Urinary bladder (tissue), 4 donors: ENCODE results near the gene JARID2. TPM values are rescaled to one million over a fixed set of nuclear protein-coding genes. Genes with fewer than 3 reads are reported as not detected.

ENCODE experiments used
- DNase-seq: peaks from one replicate; pipeline ENCODE4 v3.0.0-alpha.2; 2015; ENCODE audit errors: extremely low spot score
- H3K27ac ChIP-seq: one replicate; pipeline ENCODE4 v1.5.1; 2013; ENCODE audit warnings: low read depth, mild to moderate bottlenecking, moderate library complexity
- H3K36me3 ChIP-seq: one replicate; pipeline ENCODE4 v1.6.1; 2013; ENCODE audit warnings: mild to moderate bottlenecking, moderate library complexity; ENCODE audit not compliant: insufficient read depth
- H3K4me1 ChIP-seq: one replicate; pipeline ENCODE4 v1.6.1; 2013; ENCODE audit warnings: mild to moderate bottlenecking, moderate library complexity; ENCODE audit not compliant: insufficient read depth
- H3K4me3 ChIP-seq: one replicate; pipeline ENCODE4 v1.5.1; 2013; ENCODE audit warnings: low read depth, low read length
- WGBS: extraction: QIAGEN DNeasy Blood & Tissue Kit; methylation state at CpG from one replicate; pipeline ENCODE4 v1.1.7; 2013; 5-methylcytosine and 5-hydroxymethylcytosine counted together
- polyA plus RNA-seq: library from polyadenylated mRNA; stranded (reverse); fragments of 200-250 nt; gene quantifications from one replicate; pipeline ENCODE4 v1.2.3, GENCODE V29; 2013
- total RNA-seq: library from RNA; depleted of rRNA; stranded (reverse); fragments of >200 nt; gene quantifications from one replicate; pipeline ENCODE4 v1.2.3, GENCODE V29; 2014
- donor health status: healthy with polysubstance abuse.
- donor health status: healthy.

Gene JARID2
- total and polyA plus RNA-seq, 2 donors = 5.5 to 11.9 TPM

GRCh38 chr6:15420959-15421438, 175.1 kb downstream of the JARID2 start:
- Histone ChIP-seq H3K27ac (no peak overlapping the region), H3K36me3 (no peaks in the 10 kb centered on the region), H3K4me1 (no peaks in the 10 kb centered on the region), H3K4me3 (no peak overlapping the region)
- 84% methylated on average over 10 of the region's 10 CpGs for WGBS
- DNase-seq = no peak

GRCh38 chr6:15421945-15422733, 176.3 kb downstream of the JARID2 start:
- no peaks in the 10 kb centered on the region for H3K36me3 ChIP-seq
- H3K4me1 ChIP-seq = peaks cover 4% of the 10 kb centered on the region
- WGBS = 88% methylated on average over 10 of the region's 10 CpGs
- H3K27ac ChIP-seq = no peak overlapping the region
- no peak overlapping the region for H3K4me3 ChIP-seq
- no peak for DNase-seq

GRCh38 chr6:15423286-15423993, 177.6 kb downstream of the JARID2 start:
- Histone ChIP-seq H3K4me1 (peaks cover 4% of the 10 kb centered on the region), H3K36me3 (no peaks in the 10 kb centered on the region), H3K27ac (no peak overlapping the region), H3K4me3 (no peak overlapping the region)
- no peak for DNase-seq
- 89% methylated on average over 7 of the region's 7 CpGs for WGBS

- DNase-seq = no peak
- H3K4me1 ChIP-seq = peaks cover 4% of the 10 kb centered on the region
- WGBS = 86% methylated on average over 5 of the region's 5 CpGs
These were observed 180.1 kb downstream of the JARID2 start for GRCh38 chr6:15425947-15426346.

GRCh38 chr6:15426395-15426794, 180.5 kb downstream of the JARID2 start:
- DNase-seq = no peak
- peaks cover 4% of the 10 kb centered on the region for H3K4me1 ChIP-seq
- no peak overlapping the region for H3K4me3 ChIP-seq
- H3K36me3 ChIP-seq = no peaks in the 10 kb centered on the region
- WGBS = 98% methylated on average over 2 of the region's 2 CpGs
- no peak overlapping the region for H3K27ac ChIP-seq

More at GRCh38 chr6:15425947-15426346, 180.1 kb downstream of the JARID2 start:
- Histone ChIP-seq H3K36me3 (no peaks in the 10 kb centered on the region), H3K4me3 (no peak overlapping the region), H3K27ac (no peak overlapping the region)

- no peak overlapping the region for H3K27ac ChIP-seq
- WGBS = 57% methylated on average over 3 of the region's 3 CpGs
- no peak for DNase-seq
- H3K4me1 ChIP-seq = peaks cover 4% of the 10 kb centered on the region
- no peaks in the 10 kb centered on the region for H3K36me3 ChIP-seq
- H3K4me3 ChIP-seq = no peak overlapping the region
These were observed 181.0 kb downstream of the JARID2 start for GRCh38 chr6:15426901-15427300.

- 55% methylated on average over 5 of the region's 5 CpGs for WGBS
These were observed 181.6 kb downstream of the JARID2 start for GRCh38 chr6:15427331-15428070.

GRCh38 chr6:15429141-15430110, 183.6 kb downstream of the JARID2 start:
- no peak overlapping the region for H3K4me3 ChIP-seq
- WGBS = 89% methylated on average over 12 of the region's 12 CpGs
- DNase-seq = no peak
- H3K27ac ChIP-seq = no peak overlapping the region
- peaks cover 4% of the 10 kb centered on the region for H3K4me1 ChIP-seq
- H3K36me3 ChIP-seq = no peaks in the 10 kb centered on the region

More at GRCh38 chr6:15427331-15428070, 181.6 kb downstream of the JARID2 start:
- DNase-seq = no peak
- peaks cover 4% of the 10 kb centered on the region for H3K4me1 ChIP-seq
- no peaks in the 10 kb centered on the region for H3K36me3 ChIP-seq
- no peak overlapping the region for H3K27ac ChIP-seq
- no peak overlapping the region for H3K4me3 ChIP-seq

- WGBS = 80% methylated on average over 2 of the region's 2 CpGs
- peaks cover 4% of the 10 kb centered on the region for H3K4me1 ChIP-seq
These were observed 184.3 kb downstream of the JARID2 start for GRCh38 chr6:15430186-15430585.

GRCh38 chr6:15430931-15431405, 185.1 kb downstream of the JARID2 start:
- DNase-seq = no peak
- Histone ChIP-seq H3K27ac (no peak overlapping the region), H3K4me1 (peaks cover 4% of the 10 kb centered on the region), H3K36me3 (no peaks in the 10 kb centered on the region), H3K4me3 (no peak overlapping the region)
- WGBS = 84% methylated on average over 6 of the region's 6 CpGs

More at GRCh38 chr6:15430186-15430585, 184.3 kb downstream of the JARID2 start:
- Histone ChIP-seq H3K27ac (no peak overlapping the region), H3K4me3 (no peak overlapping the region), H3K36me3 (no peaks in the 10 kb centered on the region)
- DNase-seq = no peak

- no peaks in the 10 kb centered on the region for H3K36me3 ChIP-seq
- peaks cover 2% of the 10 kb centered on the region for H3K4me1 ChIP-seq
- DNase-seq = no peak
- no peak overlapping the region for H3K27ac ChIP-seq
- 84% methylated on average over 9 of the region's 9 CpGs for whole genome bisulfite sequencing
- H3K4me3 ChIP-seq = no peak overlapping the region
These were observed 186.1 kb downstream of the JARID2 start for GRCh38 chr6:15431762-15432483.

GRCh38 chr6:15433511-15433861, 187.6 kb downstream of the JARID2 start:
- Histone ChIP-seq H3K36me3 (no peaks in the 10 kb centered on the region), H3K4me3 (no peak overlapping the region), H3K27ac (no peak overlapping the region), H3K4me1 (no peaks in the 10 kb centered on the region)
- DNase-seq = no peak
- 51% methylated on average over 2 of the region's 2 CpGs for WGBS
